ENCODE data around the gene MAPK8IP3.
A peak's percentile ranks its signal among the peaks of the same experiment; 100 is the strongest.
"Not testable (repeated sequence)": the region's sequence is repeated elsewhere in the genome, so short reads cannot be mapped to it uniquely, and the experiment has no call there.

Gene MAPK8IP3

GRCh38 chr16:1713933-1714332 lies 7.9 kb downstream of the MAPK8IP3 start:
- DNase-seq: no peak

GRCh38 chr16:1715220-1715619 lies 9.2 kb downstream of the MAPK8IP3 start:
- no peak for DNase-seq

GRCh38 chr16:1718236-1718635 lies 12.2 kb downstream of the MAPK8IP3 start:
- DNase-seq: not testable (repeated sequence)

- DNase-seq: not testable (repeated sequence)
These were observed 13.7 kb downstream of the MAPK8IP3 start for GRCh38 chr16:1719559-1720229.

- no peak for DNase-seq
These were observed 15.4 kb downstream of the MAPK8IP3 start for GRCh38 chr16:1721372-1721771.

- DNase-seq: peak; percentile 51
These were observed 17.6 kb downstream of the MAPK8IP3 start for GRCh38 chr16:1723450-1724147.

- no peak for DNase-seq
These were observed 18.5 kb downstream of the MAPK8IP3 start for GRCh38 chr16:1724491-1724890.

- no peak for DNase-seq
These were observed 20.9 kb downstream of the MAPK8IP3 start for GRCh38 chr16:1726661-1727502.

- DNase-seq: no peak
These were observed 21.9 kb downstream of the MAPK8IP3 start for GRCh38 chr16:1727651-1728624.

GRCh38 chr16:1729026-1729425 lies 23.0 kb downstream of the MAPK8IP3 start:
- DNase-seq: no peak

- no peak for DNase-seq
These were observed 23.4 kb downstream of the MAPK8IP3 start for GRCh38 chr16:1729445-1729844.

GRCh38 chr16:1731073-1731472 lies 25.1 kb downstream of the MAPK8IP3 start:
- no peak for DNase-seq

GRCh38 chr16:1731603-1732002 lies 25.6 kb downstream of the MAPK8IP3 start:
- no peak for DNase-seq

GRCh38 chr16:1732071-1732470 lies 26.1 kb downstream of the MAPK8IP3 start:
- no peak for DNase-seq

GRCh38 chr16:1732551-1732987 lies 26.6 kb downstream of the MAPK8IP3 start:
- DNase-seq: not testable (repeated sequence)

GRCh38 chr16:1734123-1734522 lies 28.1 kb downstream of the MAPK8IP3 start:
- no peak for DNase-seq

GRCh38 chr16:1734816-1735215 lies 28.8 kb downstream of the MAPK8IP3 start:
- DNase-seq: no peak

GRCh38 chr16:1740234-1740633 lies 34.2 kb downstream of the MAPK8IP3 start:
- no peak for DNase-seq

GRCh38 chr16:1740781-1741490 lies 34.9 kb downstream of the MAPK8IP3 start:
- DNase-seq: no peak

- no peak for DNase-seq
These were observed 35.7 kb downstream of the MAPK8IP3 start for GRCh38 chr16:1741553-1742165.

Data from stimulated activated CD4-positive, alpha-beta T cell treated with anti-CD3 and anti-CD28 coated beads, Interleukin-4, amount 100 ng/mL, for 24 hours (primary cell).